Measurements from ENCODE around the gene GFPT1. TPM values are rescaled to one million over a fixed set of nuclear protein-coding genes. Genes with fewer than 3 reads are reported as not detected.

The GFPT1 gene
- total RNA-seq, 2 experiments from 2014 or later: 27.4 to 29.6 TPM

- Mint-ChIP-seq H3K27ac (no peak overlapping the region), H3K27me3 (no peaks in the 10 kb centered on the region), H3K9me3 (no peaks in the 10 kb centered on the region), H3K4me3 (no peak overlapping the region), H3K4me1 (peaks cover 3% of the 10 kb centered on the region), H3K36me3 (ENCODE audit: low read depth) (peaks cover 65% of the 10 kb centered on the region)
- POLR2A ChIA-PET: interaction anchor here (1.0 kb wide), 1 partner anchor 93 kb away, joined by 3 read pairs; the partner anchor contains the start of gene NFU1
- CTCF ChIA-PET: interaction anchor here (0.6 kb wide), 1 partner anchor 157 kb away, joined by 3 read pairs; no protein-coding TSS in a partner anchor
- DNase-seq: no peak
Measured at GRCh38 chr2:69344305-69344704, 42.7 kb downstream of the GFPT1 start.

DNA sequence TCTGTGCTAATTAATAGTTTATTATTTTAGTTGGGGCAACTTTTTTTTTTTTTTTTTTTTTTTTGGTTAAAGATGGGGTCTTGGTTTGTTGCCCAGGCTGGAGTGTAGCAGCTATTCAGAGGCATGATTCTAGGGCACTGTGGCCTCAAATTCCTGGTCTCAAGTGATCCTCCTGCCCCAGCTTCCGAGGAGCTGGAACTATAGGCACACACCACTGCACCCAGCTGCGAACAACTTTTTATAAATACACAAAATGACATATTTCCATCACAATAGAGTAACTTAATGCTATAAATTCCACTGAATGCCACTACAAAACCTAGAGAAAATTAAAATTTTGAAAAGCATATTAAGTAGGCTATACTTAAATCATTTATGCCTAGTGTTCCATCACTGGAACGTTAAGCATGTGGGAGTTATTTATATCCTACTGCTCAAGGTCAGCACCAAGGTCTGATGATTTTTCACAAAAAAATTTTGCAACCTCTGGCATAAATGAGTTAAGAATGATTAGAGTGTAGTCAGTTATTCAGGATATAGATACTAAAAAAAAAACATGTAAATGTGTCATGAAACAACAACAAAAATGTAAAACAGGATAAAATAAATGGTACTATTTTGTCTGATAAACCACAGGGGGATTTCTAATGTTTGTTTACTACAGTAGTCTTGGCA, 46.8 kb downstream of the GFPT1 start:
- Mint-ChIP-seq H3K4me3 (no peak overlapping the region), H3K4me1 (no peaks in the 10 kb centered on the region), H3K36me3 (ENCODE audit: low read depth) (peaks cover 66% of the 10 kb centered on the region), H3K27me3 (no peaks in the 10 kb centered on the region), H3K9me3 (no peaks in the 10 kb centered on the region), H3K27ac (no peak overlapping the region)
- POLR2A ChIA-PET: interaction anchor here (0.6 kb wide), 1 partner anchor 232 kb away, joined by 3 read pairs; no protein-coding TSS in a partner anchor
- CTCF ChIA-PET: no interaction called here
- no peak for DNase-seq

DNA sequence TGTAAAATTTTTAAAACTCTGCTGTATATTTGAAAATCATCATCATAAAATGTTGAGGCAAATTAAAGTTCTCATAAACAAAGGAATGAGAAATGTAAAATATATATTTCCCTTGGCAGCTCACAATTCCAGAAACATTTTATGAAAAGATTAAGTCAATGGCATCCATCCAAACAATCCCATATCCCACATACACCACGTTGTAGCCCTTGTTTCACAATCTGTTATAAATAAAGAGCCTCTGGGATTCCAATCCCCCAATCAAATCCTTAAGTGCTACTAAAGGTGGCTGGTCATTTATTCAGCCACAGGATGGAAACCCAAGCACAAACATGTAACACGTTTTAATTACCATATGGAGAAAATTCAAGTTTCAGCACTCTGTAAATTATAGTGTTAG, 51.7 kb downstream of the GFPT1 start:
- POLR2A ChIA-PET: no interaction called here
- Mint-ChIP-seq H3K27ac (no peak overlapping the region), H3K36me3 (ENCODE audit: low read depth) (peaks cover 47% of the 10 kb centered on the region), H3K4me1 (no peaks in the 10 kb centered on the region), H3K27me3 (no peaks in the 10 kb centered on the region), H3K9me3 (no peaks in the 10 kb centered on the region), H3K4me3 (no peak overlapping the region)
- DNase-seq: no peak
- CTCF ChIA-PET: no interaction called here

- no peaks in the 10 kb centered on the region for H3K9me3 Mint-ChIP-seq
- H3K4me1 Mint-ChIP-seq: no peaks in the 10 kb centered on the region
- H3K27ac Mint-ChIP-seq: no peak overlapping the region
- H3K27me3 Mint-ChIP-seq: no peaks in the 10 kb centered on the region
- H3K4me3 Mint-ChIP-seq: no peak overlapping the region
- no peak for DNase-seq
- CTCF ChIA-PET: no interaction called here
- peaks cover 47% of the 10 kb centered on the region for H3K36me3 Mint-ChIP-seq (ENCODE audit: low read depth)
- POLR2A ChIA-PET: interaction anchor here (1.1 kb wide), 1 partner anchor 8 kb away, joined by 3 read pairs; no protein-coding TSS in a partner anchor
Measured at GRCh38 chr2:69333352-69333751, 53.7 kb downstream of the GFPT1 start.

GRCh38 chr2:69330781-69331180, 56.2 kb downstream of the GFPT1 start:
- CTCF ChIA-PET: no interaction called here
- no peak for DNase-seq
- Mint-ChIP-seq H3K4me3 (no peak overlapping the region), H3K4me1 (no peaks in the 10 kb centered on the region), H3K36me3 (ENCODE audit: low read depth) (peaks cover 53% of the 10 kb centered on the region), H3K9me3 (no peaks in the 10 kb centered on the region), H3K27ac (no peak overlapping the region), H3K27me3 (no peaks in the 10 kb centered on the region)
- POLR2A ChIA-PET: no interaction called here

DNA sequence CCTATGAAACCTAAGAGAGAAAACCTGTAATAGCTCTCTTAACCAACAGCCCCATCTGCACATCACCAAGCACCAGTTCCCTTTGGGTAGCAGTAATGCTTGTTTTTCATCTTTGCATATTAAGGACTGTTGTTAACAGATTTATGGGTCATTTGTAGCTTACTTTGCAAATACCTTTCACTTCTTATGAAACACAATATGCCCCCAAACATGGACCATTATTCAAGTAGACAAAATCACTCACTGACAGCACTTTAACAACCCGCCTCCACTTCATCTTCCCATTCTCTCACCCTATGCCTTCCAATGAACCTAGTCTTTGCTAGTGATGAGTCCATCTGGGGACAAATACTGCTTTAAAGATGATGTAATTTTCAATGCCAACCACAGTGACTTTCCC, 64.4 kb downstream of the GFPT1 start:
- Mint-ChIP-seq H3K27me3 (no peaks in the 10 kb centered on the region), H3K27ac (no peak overlapping the region), H3K4me3 (no peak overlapping the region), H3K4me1 (no peaks in the 10 kb centered on the region), H3K9me3 (no peaks in the 10 kb centered on the region), H3K36me3 (ENCODE audit: low read depth) (peaks cover 46% of the 10 kb centered on the region)
- DNase-seq: no peak
- ChIA-PET POLR2A (no interaction called here), CTCF (no interaction called here)

- Mint-ChIP-seq H3K9me3 (peaks cover 5% of the 10 kb centered on the region), H3K4me3 (no peak overlapping the region), H3K27ac (no peak overlapping the region), H3K36me3 (ENCODE audit: low read depth) (peaks cover 23% of the 10 kb centered on the region), H3K4me1 (peaks cover 19% of the 10 kb centered on the region), H3K27me3 (no peaks in the 10 kb centered on the region)
- CTCF ChIA-PET: interaction anchor here (4.6 kb wide), 1 partner anchor 10 kb away, joined by 23 read pairs; no protein-coding TSS in a partner anchor
- POLR2A ChIA-PET: interaction anchor here (1.5 kb wide), 1 partner anchor 10 kb away, joined by 5 read pairs; no protein-coding TSS in a partner anchor
- no peak for DNase-seq
Measured at GRCh38 chr2:69316550-69316949, 70.5 kb downstream of the GFPT1 start.

DNA sequence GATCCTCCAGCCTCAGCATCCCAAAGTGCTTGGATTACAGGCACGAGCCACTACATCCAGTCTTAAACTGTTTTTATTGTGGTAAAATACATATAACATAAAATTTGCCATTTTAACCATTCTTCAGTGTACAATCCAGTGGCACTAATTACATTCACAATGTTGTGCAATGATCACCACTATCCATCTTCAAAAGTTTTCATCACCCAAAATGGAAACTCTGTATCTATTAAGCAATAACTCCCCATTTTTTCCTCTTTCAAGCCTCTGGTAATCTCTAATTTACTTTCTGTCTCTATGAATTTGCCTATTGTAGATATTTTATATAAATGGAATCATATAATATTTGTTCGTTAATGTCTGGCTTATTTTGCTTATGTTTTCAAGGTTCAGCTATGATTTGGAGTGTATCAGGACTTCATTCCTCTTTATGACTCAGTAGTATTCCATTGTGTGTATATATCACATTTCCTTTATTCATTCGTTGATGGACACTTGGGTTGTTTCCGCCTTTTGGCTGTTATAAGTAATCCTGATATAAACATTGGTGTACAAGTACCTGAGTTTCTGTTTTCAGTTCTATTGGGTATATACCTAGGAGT, 71.8 kb downstream of the GFPT1 start:
- Mint-ChIP-seq H3K9me3 (peaks cover 5% of the 10 kb centered on the region), H3K4me1 (peaks cover 19% of the 10 kb centered on the region), H3K27me3 (no peaks in the 10 kb centered on the region), H3K4me3 (no peak overlapping the region), H3K27ac (no peak overlapping the region), H3K36me3 (ENCODE audit: low read depth) (peaks cover 22% of the 10 kb centered on the region)
- no peak for DNase-seq
- CTCF ChIA-PET: interaction anchor here (1.3 to 4.6 kb wide), 2 partner anchors 9 to 10 kb away, joined by 7 to 23 read pairs; no protein-coding TSS in a partner anchor
- POLR2A ChIA-PET: interaction anchor here (0.9 to 1.1 kb wide), 2 partner anchors 9 to 122 kb away, joined by 3 to 4 read pairs; partner anchors contain the start of gene NFU1

DNA sequence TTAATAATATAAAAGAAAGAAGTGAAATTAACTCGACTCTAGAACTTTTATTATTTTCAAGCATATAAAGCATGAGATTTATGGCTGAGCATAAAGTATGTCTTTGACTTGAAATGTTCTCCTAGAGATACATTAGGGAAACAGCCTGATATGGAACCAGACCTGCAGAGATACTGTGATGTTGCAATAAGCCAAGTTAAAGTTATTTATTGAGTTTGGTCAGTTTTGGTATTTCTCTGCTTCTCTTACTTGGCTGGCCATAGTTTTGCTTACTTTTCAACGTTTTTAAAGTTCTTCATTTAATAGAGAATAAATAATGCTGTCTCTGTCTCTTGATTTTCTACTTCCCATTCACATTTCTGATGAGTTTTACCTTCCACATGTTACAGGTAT, 76.0 kb downstream of the GFPT1 start:
- peaks cover 16% of the 10 kb centered on the region for H3K27me3 Mint-ChIP-seq
- no peak overlapping the region for H3K27ac Mint-ChIP-seq
- ChIA-PET CTCF (no interaction called here), POLR2A (no interaction called here)
- peaks cover 26% of the 10 kb centered on the region for H3K4me1 Mint-ChIP-seq
- no peak for DNase-seq
- no peaks in the 10 kb centered on the region for H3K36me3 Mint-ChIP-seq (ENCODE audit: low read depth)
- no peak overlapping the region for H3K4me3 Mint-ChIP-seq
- no peaks in the 10 kb centered on the region for H3K9me3 Mint-ChIP-seq

GRCh38 chr2:69310111-69311023, 76.7 kb downstream of the GFPT1 start:
- DNase-seq: no peak
- Mint-ChIP-seq H3K27me3 (peaks cover 20% of the 10 kb centered on the region), H3K4me3 (no peak overlapping the region), H3K36me3 (ENCODE audit: low read depth) (no peaks in the 10 kb centered on the region), H3K4me1 (peaks cover 24% of the 10 kb centered on the region), H3K27ac (no peak overlapping the region), H3K9me3 (no peaks in the 10 kb centered on the region)
- POLR2A ChIA-PET: no interaction called here
- CTCF ChIA-PET: no interaction called here

GRCh38 chr2:69309351-69310110, 77.5 kb downstream of the GFPT1 start:
- Mint-ChIP-seq H3K9me3 (no peaks in the 10 kb centered on the region), H3K4me3 (no peak overlapping the region), H3K36me3 (ENCODE audit: low read depth) (no peaks in the 10 kb centered on the region), H3K27ac (no peak overlapping the region), H3K4me1 (peaks cover 17% of the 10 kb centered on the region), H3K27me3 (peaks cover 23% of the 10 kb centered on the region)
- ChIA-PET POLR2A (no interaction called here), CTCF (no interaction called here)
- no peak for DNase-seq

DNA sequence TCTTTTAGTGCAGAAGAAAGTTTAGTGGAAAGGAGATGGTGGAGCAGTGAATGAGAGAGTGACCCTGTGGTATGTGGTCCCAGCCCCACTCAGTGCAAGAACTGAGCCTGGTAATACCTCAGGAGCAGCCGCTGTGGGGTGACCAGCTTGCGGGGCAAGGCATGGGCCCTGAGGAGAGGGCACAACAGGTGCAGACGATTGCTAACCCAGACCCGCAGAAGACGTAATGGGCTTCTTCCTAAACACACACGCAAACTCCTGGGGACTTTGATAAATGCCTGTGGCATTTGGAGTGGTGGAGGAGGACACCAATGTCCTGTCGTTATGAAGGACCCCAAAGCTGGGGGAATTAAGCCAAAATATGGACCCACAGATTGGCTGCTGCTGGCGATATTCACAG, 78.7 kb downstream of the GFPT1 start:
- H3K9me3 Mint-ChIP-seq: no peaks in the 10 kb centered on the region
- ChIA-PET POLR2A (no interaction called here), CTCF (no interaction called here)

More for the DNA sequence above, 78.7 kb downstream of the GFPT1 start:
- Mint-ChIP-seq H3K4me3 (no peak overlapping the region), H3K4me1 (peaks cover 13% of the 10 kb centered on the region), H3K36me3 (ENCODE audit: low read depth) (no peaks in the 10 kb centered on the region), H3K27me3 (peaks cover 32% of the 10 kb centered on the region), H3K27ac (no peak overlapping the region)
- DNase-seq: no peak

Measured in activated CD4-positive, alpha-beta memory T cell treated with anti-CD3 and anti-CD28 coated beads, Interleukin-2, amount 10 ng/mL, durations not matched to agents 7 days and 5 days (primary cell).